GM18951 (cell line): ENCODE results near the gene DTD1.

Experiments
- POLR2A ChIP-seq: IDR thresholded peaks from 4 replicates; pipeline ENCODE4 v1.6.1; 2011; ENCODE audit warnings: mild to moderate bottlenecking; ENCODE audit not compliant: insufficient read length, insufficient read depth; ENCODE audit errors: extremely low read depth
- in situ Hi-C: fragments of 300-500 bp; cut with MboI; formaldehyde crosslinking; loops from one replicate; pipeline ENCODE4 v1.12.0; 2022; ENCODE audit warnings: low sequenced_read_pairs, mixed read lengths, inconsistent platforms; ENCODE audit not compliant: unreplicated experiment

Gene DTD1

DNA sequence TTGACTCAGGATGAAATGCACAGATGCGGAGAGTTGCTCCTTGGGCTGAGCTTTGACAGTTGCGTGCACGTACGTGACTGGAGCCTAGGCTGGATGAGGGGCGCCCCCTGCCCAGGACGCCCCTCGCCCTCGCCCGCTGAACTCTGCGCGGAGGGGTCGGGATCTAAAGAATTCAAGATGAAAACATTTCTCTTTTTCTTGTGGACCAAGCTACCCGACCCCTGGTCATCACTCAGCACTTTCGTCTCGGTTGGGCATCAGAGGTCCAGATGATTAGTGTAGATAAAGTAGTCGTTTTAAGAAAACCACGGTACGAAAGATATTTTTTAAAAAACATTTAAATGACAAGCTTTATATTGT lies 700 bp downstream of the DTD1 start:
- TF ChIP-seq POLR2A = no peak

DNA sequence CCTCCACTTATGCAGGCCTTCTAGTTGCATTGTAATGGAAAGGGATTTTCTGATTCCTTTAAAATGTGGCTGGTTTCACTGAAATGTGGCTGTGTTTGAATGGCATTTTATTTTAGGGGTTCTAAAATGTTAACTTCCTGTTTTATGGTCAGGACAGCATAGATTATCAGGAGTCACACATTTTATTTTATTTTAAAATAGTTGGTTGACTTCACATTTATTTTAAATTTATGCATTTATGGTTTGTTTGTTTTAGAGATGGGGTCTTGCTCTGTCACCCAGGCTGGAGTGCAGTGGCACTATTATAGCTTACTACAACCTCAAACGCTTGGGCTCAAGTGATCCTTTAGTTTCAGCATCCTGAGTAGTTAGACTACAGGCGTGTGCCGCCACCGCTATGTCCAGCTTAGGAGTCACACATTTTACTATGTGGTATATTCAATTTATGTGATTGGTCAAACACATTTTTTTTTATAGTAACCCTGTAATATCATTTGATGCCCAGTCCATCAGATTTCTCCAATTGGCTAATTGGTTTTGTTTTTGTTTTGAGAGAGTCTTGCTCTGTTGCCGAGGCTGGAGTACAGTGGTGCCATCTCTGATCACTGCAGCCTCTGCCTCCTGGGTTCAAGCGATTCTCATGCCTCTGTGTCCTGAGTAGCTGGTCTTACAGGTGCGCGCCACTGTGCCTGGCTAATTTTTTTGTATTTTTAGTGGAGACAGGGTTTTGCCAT lies 2.3 kb downstream of the DTD1 start:
- TF ChIP-seq POLR2A = no peak
- in situ Hi-C loops = no loop called here

More for the DNA sequence above, 700 bp downstream of the DTD1 start:
- in situ Hi-C loops = no loop called here

GRCh38 chr20:18596270-18596669 lies 8.4 kb downstream of the DTD1 start:
- TF ChIP-seq POLR2A = no peak
- in situ Hi-C loops = no loop called here

- no peak for TF ChIP-seq POLR2A
- in situ Hi-C loops = no loop called here
Observed at GRCh38 chr20:18609741-18610140, 21.9 kb downstream of the DTD1 start.

GRCh38 chr20:18611492-18611891 lies 23.6 kb downstream of the DTD1 start:
- no peak for TF ChIP-seq POLR2A
- in situ Hi-C loops = no loop called here

DNA sequence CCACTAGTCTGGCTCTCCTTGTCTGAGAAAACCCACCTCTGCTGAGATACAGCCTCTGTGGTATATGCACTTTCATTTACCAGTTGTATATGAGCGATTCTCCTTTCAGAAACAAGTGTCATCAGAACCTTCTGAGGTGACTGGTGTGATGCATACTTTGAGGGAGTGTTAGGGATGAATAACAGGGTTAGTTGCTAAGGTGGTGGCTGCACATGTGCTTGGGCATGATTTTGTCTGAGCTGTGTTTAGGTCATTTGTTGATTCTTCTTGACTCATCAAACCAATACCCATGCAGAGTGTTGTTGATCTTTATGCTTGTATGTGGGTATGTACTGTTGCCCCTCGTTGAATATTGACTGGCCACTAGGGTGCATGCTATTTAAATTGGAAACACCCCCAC lies 25.7 kb downstream of the DTD1 start:
- in situ Hi-C loops = no loop called here
- TF ChIP-seq POLR2A = no peak

- TF ChIP-seq POLR2A = no peak
- in situ Hi-C loops = no loop called here
Observed at GRCh38 chr20:18614244-18614643, 26.4 kb downstream of the DTD1 start.

DNA sequence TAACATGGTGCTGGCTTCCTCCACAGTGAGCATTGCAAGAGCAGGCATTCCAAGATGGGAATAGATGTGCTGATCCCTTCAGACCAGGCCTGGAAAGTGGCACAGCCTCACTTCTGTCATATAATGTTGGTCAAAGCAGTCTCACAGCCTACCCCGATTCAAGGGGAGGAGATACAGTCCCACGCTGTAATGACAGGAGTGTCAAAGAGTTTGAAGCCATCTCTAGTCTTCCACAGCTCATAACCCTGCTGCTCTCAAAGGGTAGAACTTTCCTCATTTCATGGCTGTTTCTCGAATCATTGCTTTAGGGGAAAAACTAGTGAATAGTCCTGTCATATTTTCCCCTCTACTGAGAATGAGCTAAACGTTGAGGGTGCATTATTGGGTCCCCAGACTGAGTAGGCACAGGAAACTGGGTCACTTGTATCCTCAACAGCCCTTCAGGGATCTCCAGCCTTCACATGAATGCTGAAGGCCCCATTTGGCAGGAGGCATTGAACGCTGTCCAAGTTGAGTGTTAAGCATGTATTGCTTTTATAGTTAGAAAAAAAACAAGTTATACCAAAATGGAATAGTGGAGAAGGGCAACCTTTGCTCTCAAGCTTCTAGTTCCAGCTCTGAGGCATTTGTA lies 27.3 kb downstream of the DTD1 start:
- TF ChIP-seq POLR2A = no peak
- in situ Hi-C loops = no loop called here

GRCh38 chr20:18621004-18621403 lies 33.1 kb downstream of the DTD1 start:
- no peak for TF ChIP-seq POLR2A
- in situ Hi-C loops = no loop called here

DNA sequence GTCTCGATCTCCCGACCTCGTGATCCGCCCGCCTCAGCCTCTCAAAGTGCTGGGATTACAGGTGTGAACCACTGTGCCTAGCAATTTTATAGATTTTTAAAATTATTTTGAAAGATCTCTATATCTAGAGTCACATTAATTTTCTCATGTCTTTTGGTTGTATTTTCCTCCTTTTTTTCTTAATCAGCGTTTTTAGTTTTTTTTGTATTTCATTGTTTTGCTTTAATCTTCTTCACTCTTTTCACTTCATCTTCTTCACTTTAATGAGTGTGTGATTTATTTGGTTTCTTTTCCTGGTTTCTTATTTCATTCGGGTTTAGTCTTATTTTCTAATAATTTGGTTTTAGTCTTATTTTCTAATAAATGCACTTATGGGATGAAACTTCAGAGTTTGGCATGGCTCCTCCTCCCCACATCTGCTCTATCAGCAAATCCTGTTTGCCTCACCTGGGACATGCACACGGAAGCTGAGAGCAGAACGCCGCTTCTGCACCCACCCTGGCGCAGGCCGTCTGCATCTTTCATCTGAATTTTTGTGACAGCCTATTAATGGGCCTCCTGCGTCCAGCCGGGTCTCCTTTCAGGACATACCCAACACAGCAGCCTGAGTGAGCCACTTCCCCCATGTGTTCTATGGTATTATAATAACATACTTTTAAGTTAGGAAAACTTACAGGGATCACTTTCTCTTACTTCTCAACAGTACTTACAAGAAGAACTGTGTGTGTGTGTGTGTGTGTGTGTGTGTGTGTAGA lies 35.5 kb downstream of the DTD1 start:
- TF ChIP-seq POLR2A = no peak
- in situ Hi-C loops = no loop called here

DNA sequence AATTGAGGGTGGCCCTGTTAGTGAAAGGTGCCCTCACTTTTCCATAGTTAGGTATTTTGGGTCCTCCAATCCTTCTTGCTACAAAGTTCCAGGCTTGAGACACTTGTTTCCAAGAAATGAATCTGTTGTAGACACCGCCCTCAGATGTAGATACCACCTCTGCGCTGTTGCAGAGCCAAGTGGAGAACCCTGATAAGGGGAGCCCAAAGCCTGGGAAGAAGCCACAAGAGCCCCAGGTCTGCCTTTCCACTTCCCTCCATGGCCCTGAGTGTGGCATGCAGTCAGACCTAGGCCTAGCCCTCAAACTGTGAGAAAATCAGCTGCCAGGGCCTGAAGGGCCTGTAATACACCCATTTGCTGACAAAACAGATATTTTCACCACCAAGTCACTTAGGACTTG lies 37.1 kb downstream of the DTD1 start:
- no peak for TF ChIP-seq POLR2A
- in situ Hi-C loops = loop anchor here (25.0 kb wide), 2 partner anchors 587 to 1037 kb away; partner anchors contain the start of gene SLC24A3

- no peak for TF ChIP-seq POLR2A
- in situ Hi-C loops = loop anchor here (25.0 kb wide), 2 partner anchors 586 to 1036 kb away; partner anchors contain the start of gene SLC24A3
Observed at GRCh38 chr20:18625907-18626655, 38.2 kb downstream of the DTD1 start.
